Cardiac muscle cell (in vitro differentiated cells and primary cell): ENCODE data around the gene CD40LG. TPM values are rescaled to one million over a fixed set of nuclear protein-coding genes. Genes with fewer than 3 reads are reported as not detected.

Source experiments
- DNase-seq, 2 donors: peaks; one replicate each; pipeline versions ENCODE4 v3.0.0 to v3.0.0-alpha.2; 2010 to 2017; ENCODE audit warnings: low read depth in 1 of 2, low spot score in 1 of 2
- H3K27ac ChIP-seq: fragments of 200-600 bp; sonication (generic); 2 replicates; pipeline ENCODE4 v1.5.1; 2016
- H3K27me3 ChIP-seq: fragments of 200-600 bp; sonication (generic); 2 replicates; pipeline ENCODE4 v1.6.0; 2016; ENCODE audit warnings: control low read depth
- H3K36me3 ChIP-seq: fragments of 200-600 bp; sonication (generic); 2 replicates; pipeline ENCODE4 v1.5.1; 2016; ENCODE audit warnings: control low read depth
- H3K4me1 ChIP-seq: fragments of 200-600 bp; sonication (generic); 2 replicates; pipeline ENCODE4 v1.8.1; 2017; ENCODE audit warnings: low read depth, mild to moderate bottlenecking, mixed run types
- H3K4me3 ChIP-seq: fragments of 200-600 bp; sonication (generic); 2 replicates; pipeline ENCODE4 v1.5.1; 2016; ENCODE audit warnings: mild to moderate bottlenecking
- H3K9me3 ChIP-seq: fragments of 200-600 bp; sonication (generic); 2 replicates; pipeline ENCODE4 v1.5.1; 2017; ENCODE audit warnings: low read depth, mild to moderate bottlenecking, control low read depth
- polyA plus RNA-seq: library from polyadenylated mRNA; unstranded; fragments of >200 nt; fragmentation: Nextera tagmentation; extraction: Ambion mirVana; gene quantifications from 2 replicates; pipeline ENCODE4 v1.2.1, GENCODE V29; 2016
- total RNA-seq: library from RNA; depleted of rRNA; stranded (reverse); fragments of >200 nt; gene quantifications from 2 replicates; pipeline ENCODE4 v1.2.3, GENCODE V29; 2016
- TF ChIP-seq, protein P1 (sequence below): IDR thresholded peaks from 2 replicates; pipeline ENCODE4 v1.5.1; 2012; ENCODE audit warnings: low read depth, mild to moderate bottlenecking, low read length

CD40LG gene
- total and polyA plus RNA-seq, 2 experiments from 2014 or later: not detected

DNA sequence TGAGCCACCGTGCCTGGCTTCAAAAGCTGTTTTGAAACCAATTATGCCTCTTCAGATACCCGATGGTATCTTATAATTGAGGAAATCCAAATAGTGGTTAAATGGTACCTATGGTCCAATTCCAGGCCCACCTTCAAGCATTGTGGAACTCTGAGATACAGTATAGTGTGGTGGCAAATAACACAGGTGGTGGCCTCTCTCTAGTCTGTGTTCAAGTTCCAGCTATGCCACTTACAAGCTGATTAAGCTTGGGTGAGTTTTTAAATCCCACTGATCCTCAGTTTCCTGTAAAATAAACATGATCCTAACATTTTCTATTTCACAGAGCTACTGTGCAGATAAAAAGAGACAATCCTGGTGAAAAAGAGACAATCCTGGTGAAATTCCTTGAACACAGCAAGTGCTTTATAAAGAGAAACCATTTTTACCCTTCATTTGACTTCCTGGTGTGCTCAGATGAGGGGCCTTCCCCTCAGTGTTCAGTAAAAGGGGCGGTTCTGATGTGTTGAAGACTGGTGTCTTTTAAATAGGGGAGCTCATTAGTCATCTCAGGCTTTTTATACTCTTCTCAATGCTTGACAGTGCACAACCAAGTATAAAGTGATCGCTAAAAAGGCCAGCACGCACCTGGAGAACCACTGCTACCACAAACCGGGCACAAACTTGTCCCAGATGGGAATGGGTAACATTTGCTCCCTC is 30.8 kb upstream of the CD40LG start:
- no peak for DNase-seq
- H3K9me3 ChIP-seq: no peaks in the 10 kb centered on the region
- no peaks in the 10 kb centered on the region for H3K27me3 ChIP-seq
- H3K27ac ChIP-seq: no peak overlapping the region
- H3K4me1 ChIP-seq: no peaks in the 10 kb centered on the region
- H3K36me3 ChIP-seq: no peaks in the 10 kb centered on the region
- TF ChIP-seq, protein P1, sequence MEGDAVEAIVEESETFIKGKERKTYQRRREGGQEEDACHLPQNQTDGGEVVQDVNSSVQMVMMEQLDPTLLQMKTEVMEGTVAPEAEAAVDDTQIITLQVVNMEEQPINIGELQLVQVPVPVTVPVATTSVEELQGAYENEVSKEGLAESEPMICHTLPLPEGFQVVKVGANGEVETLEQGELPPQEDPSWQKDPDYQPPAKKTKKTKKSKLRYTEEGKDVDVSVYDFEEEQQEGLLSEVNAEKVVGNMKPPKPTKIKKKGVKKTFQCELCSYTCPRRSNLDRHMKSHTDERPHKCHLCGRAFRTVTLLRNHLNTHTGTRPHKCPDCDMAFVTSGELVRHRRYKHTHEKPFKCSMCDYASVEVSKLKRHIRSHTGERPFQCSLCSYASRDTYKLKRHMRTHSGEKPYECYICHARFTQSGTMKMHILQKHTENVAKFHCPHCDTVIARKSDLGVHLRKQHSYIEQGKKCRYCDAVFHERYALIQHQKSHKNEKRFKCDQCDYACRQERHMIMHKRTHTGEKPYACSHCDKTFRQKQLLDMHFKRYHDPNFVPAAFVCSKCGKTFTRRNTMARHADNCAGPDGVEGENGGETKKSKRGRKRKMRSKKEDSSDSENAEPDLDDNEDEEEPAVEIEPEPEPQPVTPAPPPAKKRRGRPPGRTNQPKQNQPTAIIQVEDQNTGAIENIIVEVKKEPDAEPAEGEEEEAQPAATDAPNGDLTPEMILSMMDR: no peak
- no peak overlapping the region for H3K4me3 ChIP-seq

DNA sequence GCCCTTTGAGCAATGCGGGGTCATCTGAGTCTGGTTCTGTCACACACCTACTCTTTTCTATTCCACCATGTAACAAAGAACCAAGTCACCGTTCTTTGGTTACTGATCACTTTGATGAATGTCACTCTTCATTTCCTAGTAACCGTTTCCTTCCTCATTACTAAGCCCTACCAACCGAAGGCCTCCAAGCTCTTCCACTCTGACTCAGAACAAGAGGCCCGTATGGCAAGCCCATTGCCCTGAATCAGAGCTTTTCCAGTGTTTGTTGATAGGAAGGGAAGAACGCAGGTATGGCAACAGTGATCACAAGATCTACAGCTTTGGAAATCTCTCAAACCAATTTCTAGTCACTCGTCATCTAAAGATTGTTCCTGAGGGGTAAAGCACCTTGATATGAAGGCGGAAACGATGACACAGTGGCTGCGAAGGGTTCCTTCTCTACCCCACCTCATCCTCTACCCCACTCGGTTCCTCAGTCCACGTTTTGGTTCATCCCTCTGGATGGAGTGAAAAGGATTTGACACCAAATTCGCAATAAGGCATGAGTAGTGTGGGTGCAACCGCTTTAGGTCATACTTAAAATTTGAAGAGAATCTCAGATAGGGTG is 28.0 kb upstream of the CD40LG start:
- no peak for DNase-seq
- no peaks in the 10 kb centered on the region for H3K27me3 ChIP-seq
- TF ChIP-seq, protein P1: no peak
- no peaks in the 10 kb centered on the region for H3K4me1 ChIP-seq
- no peak overlapping the region for H3K4me3 ChIP-seq
- no peak overlapping the region for H3K27ac ChIP-seq
- no peaks in the 10 kb centered on the region for H3K9me3 ChIP-seq
- H3K36me3 ChIP-seq: no peaks in the 10 kb centered on the region

DNA sequence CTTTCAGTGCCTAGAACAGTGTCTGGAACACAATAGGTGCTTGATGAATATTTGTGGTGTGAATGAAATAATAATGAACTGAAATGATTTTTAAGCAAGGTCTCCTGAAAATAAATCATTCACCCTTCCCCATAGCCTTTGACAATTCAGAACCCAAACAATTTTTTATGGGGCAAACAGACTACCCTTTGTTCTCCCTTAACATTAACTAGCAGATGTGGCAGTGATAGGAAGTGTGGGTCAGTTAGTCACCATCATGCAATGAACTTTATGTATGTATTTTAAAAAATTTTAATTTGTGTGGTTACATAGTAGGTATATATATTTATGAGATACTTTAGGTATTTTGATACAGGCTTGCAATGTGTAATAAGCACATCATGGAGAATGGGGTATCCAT is 27.2 kb upstream of the CD40LG start:
- Histone ChIP-seq H3K27me3 (no peaks in the 10 kb centered on the region), H3K4me3 (no peak overlapping the region), H3K36me3 (no peaks in the 10 kb centered on the region), H3K9me3 (no peaks in the 10 kb centered on the region), H3K4me1 (no peaks in the 10 kb centered on the region), H3K27ac (no peak overlapping the region)
- TF ChIP-seq, protein P1: no peak
- no peak for DNase-seq

DNA sequence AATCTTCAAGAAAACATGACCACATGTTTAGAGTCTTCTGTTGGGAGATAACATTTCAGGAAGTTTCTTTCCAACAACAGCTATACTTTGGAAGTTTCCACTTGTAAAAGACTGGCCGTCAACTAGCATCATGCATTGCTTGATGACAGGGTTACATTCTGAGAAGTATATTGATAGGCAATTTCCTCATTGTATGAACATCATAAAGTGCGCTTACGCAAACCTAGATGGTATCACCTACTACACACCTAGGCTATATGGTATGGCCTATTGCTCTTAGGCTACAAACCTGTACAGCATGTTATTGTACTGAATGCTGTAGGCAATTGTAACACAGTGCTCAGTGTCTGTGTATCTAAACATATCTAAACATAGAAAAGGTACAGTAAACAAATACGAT is 25.4 kb upstream of the CD40LG start:
- Histone ChIP-seq H3K9me3 (no peaks in the 10 kb centered on the region), H3K36me3 (no peaks in the 10 kb centered on the region), H3K27me3 (no peaks in the 10 kb centered on the region), H3K4me3 (no peak overlapping the region), H3K4me1 (no peaks in the 10 kb centered on the region), H3K27ac (no peak overlapping the region)
- DNase-seq: no peak
- TF ChIP-seq, protein P1: no peak

DNA sequence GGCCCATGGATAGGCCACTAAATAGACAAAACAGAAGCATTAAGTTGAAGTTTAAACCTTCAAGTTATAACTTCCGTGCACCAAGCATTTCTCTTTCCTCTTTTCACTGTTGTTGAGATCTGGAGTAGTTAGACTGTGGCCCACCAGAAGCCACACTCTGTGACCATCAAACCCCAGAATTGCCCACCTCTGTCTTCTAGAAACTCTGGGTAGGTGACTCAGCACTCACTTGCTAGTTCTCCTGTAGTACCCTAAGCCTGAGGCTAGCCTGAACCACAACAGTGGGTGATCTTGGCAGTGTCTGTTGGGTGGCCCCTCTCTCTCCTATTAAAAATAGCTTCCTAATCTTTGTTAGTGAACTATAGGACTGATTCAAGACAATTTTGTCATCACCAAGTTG is 24.6 kb upstream of the CD40LG start:
- H3K36me3 ChIP-seq: no peaks in the 10 kb centered on the region
- DNase-seq: no peak
- TF ChIP-seq, protein P1: no peak
- H3K9me3 ChIP-seq: no peaks in the 10 kb centered on the region
- H3K27ac ChIP-seq: no peak overlapping the region
- H3K27me3 ChIP-seq: no peaks in the 10 kb centered on the region
- no peak overlapping the region for H3K4me3 ChIP-seq
- no peaks in the 10 kb centered on the region for H3K4me1 ChIP-seq
